ENCODE measurements around the gene TLK2. TPM values are rescaled to one million over a fixed set of nuclear protein-coding genes. Genes with fewer than 3 reads are reported as not detected.

TLK2 gene
- total RNA-seq, 1 experiment from 2014 or later: 48.6 TPM

- Histone ChIP-seq H3K79me2 (ENCODE audit: low read length) (no peaks in the 10 kb centered on the region), H3K4me2 (ENCODE audit: low read depth, low read length, poor library complexity, severe bottlenecking) (no peak overlapping the region), H3K27me3 (ENCODE audit: low read length) (no peaks in the 10 kb centered on the region), H3K9ac (ENCODE audit: low read length) (no peak overlapping the region), H3K36me3 (ENCODE audit: insufficient read depth, low read length) (no peaks in the 10 kb centered on the region; the same call in 1 of the 2 replicates), H3K27ac (ENCODE audit: low read length) (no peak overlapping the region), H3K9me2 (replicated peaks; ENCODE audit: insufficient read depth, low read length) (no peaks in the 10 kb centered on the region), H2AFZ (ENCODE audit: low read length) (no peak overlapping the region), H4K20me1 (ENCODE audit: insufficient read depth, low read depth, low read length) (no peaks in the 10 kb centered on the region), H3K9me3 (ENCODE audit: low read length) (no peaks in the 10 kb centered on the region), H3K4me1 (ENCODE audit: low read length) (no peaks in the 10 kb centered on the region), H3K4me3 (ENCODE audit: low read length) (no peak overlapping the region)
- DNase-seq: no peak
These were observed 138.6 kb downstream of the TLK2 start for GRCh38 chr17:62616993-62617893.

DNA sequence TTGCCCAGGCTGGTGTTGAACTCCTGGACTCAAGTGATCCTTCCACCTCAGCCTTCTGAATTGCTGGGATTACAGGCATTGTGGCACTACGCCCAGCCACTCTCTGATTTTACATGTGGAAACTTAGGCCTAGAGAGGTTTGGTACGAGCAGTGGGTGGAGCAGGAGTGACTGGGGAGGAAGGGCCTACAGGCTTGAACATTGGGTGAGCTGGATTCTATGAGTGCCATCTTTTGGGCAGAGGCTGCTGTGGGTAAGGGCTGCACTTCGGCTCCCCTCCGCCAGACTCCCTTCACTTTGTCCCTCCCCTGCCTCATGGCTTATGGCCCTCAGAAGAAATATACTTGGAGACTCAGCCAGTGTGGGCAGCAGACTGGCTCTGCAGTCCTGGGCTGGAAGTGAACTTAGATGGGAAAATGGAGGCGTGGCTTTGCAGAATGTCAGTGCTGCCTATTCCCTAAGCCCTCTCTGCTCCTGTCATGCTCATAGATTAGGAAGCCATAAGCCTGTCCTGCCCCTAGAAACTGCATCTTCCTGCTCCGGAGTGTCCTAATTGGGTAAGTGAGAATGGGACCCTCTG lies 139.4 kb downstream of the TLK2 start:
- Histone ChIP-seq H3K4me1 (ENCODE audit: low read length) (no peaks in the 10 kb centered on the region), H3K9me2 (replicated peaks; ENCODE audit: insufficient read depth, low read length) (no peaks in the 10 kb centered on the region), H3K9ac (ENCODE audit: low read length) (no peak overlapping the region), H3K4me3 (ENCODE audit: low read length) (no peak overlapping the region), H3K4me2 (ENCODE audit: low read depth, low read length, poor library complexity, severe bottlenecking) (no peak overlapping the region), H3K79me2 (ENCODE audit: low read length) (no peaks in the 10 kb centered on the region), H3K27ac (ENCODE audit: low read length) (no peak overlapping the region), H2AFZ (ENCODE audit: low read length) (no peak overlapping the region), H3K27me3 (ENCODE audit: low read length) (no peaks in the 10 kb centered on the region), H3K36me3 (ENCODE audit: insufficient read depth, low read length) (no peaks in the 10 kb centered on the region; the same call in 1 of the 2 replicates), H3K9me3 (ENCODE audit: low read length) (no peaks in the 10 kb centered on the region), H4K20me1 (ENCODE audit: insufficient read depth, low read depth, low read length) (no peaks in the 10 kb centered on the region)
- DNase-seq: no peak

DNA sequence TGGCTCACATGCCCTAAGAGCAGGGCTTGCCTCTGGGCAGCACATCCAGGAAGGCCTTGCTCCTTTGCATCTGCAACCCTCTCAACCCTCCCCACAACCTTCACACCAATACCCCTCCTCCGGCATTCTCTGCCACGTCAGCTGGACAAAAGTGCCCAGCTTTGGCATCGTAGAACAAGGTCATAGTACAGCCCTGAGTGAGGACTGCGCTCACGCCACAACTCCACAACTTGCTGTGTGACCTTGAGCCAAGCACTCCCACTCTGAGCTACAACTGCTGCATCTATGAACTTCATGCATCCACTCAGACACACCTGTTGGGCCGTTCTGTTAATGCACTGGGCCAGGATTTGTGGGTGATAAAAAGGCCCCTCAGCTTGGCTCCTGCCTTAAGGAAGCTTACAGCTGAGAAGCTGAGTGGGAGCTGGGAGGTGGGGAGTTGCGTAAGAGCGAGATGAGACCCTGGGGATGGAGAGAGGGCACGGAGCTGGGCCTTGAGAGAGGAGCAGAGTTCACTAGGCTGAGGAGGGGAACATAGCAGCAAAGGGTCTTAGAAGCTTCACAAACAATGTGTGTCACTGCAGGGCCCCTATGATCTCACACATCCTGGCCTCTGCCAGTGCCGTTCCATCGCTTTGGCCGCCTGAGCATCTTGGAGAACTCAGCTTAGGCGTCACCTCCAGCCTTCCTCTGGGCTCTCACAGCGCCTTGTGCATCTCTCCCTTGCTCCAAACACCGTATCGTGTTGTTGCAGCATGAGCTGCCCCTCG lies 140.2 kb downstream of the TLK2 start:
- Histone ChIP-seq H3K4me2 (ENCODE audit: low read depth, low read length, poor library complexity, severe bottlenecking) (no peak overlapping the region), H3K9me2 (replicated peaks; ENCODE audit: insufficient read depth, low read length) (no peaks in the 10 kb centered on the region), H2AFZ (ENCODE audit: low read length) (no peak overlapping the region), H3K36me3 (ENCODE audit: insufficient read depth, low read length) (no peaks in the 10 kb centered on the region; the same call in 1 of the 2 replicates), H3K9me3 (ENCODE audit: low read length) (no peaks in the 10 kb centered on the region), H3K79me2 (ENCODE audit: low read length) (no peaks in the 10 kb centered on the region), H3K4me3 (ENCODE audit: low read length) (no peak overlapping the region), H3K4me1 (ENCODE audit: low read length) (no peaks in the 10 kb centered on the region), H4K20me1 (ENCODE audit: insufficient read depth, low read depth, low read length) (no peaks in the 10 kb centered on the region), H3K27ac (ENCODE audit: low read length) (no peak overlapping the region), H3K27me3 (ENCODE audit: low read length) (no peaks in the 10 kb centered on the region), H3K9ac (ENCODE audit: low read length) (no peak overlapping the region)
- DNase-seq: no peak

DNA sequence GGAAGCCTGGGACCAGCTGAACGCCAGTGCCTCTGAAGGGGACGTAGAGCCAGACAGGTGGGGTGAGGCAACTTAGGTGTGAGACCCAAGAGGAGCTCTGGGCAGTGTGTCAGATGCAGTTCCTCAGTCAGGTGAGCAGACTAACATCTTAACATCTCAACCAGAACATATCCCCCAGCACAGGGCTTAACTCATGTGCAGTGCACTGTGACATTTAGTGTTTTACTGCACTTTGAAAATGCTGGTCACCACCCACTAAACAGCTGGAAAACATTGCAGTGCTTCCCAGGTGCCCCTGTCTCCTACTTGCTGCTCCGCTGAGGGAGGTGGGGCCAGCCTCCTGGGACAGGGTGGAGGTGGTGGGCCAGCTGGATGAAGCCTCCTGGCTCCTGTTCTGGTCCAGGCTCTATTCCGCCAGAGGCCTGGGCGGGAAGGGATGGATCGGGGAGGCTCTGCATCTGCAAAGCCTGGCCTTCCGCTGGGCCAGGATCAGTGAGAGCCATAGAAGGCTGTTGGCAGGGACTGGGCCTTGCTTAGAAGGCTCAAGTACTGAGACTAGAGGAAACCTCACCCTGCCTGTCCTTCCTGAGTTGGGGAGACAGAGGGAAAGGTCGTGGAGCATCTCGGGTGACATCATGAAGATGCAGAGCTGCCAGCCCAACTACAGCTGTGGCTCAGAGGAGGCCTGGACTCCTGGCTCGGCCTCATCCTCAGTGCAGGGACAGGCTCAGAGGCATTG lies 141.0 kb downstream of the TLK2 start:
- Histone ChIP-seq H3K27me3 (ENCODE audit: low read length) (no peaks in the 10 kb centered on the region), H2AFZ (ENCODE audit: low read length) (no peak overlapping the region), H3K27ac (ENCODE audit: low read length) (no peak overlapping the region), H4K20me1 (ENCODE audit: insufficient read depth, low read depth, low read length) (no peaks in the 10 kb centered on the region), H3K4me3 (ENCODE audit: low read length) (no peak overlapping the region), H3K4me1 (ENCODE audit: low read length) (no peaks in the 10 kb centered on the region), H3K9me3 (ENCODE audit: low read length) (no peaks in the 10 kb centered on the region), H3K9ac (ENCODE audit: low read length) (no peak overlapping the region), H3K4me2 (ENCODE audit: low read depth, low read length, poor library complexity, severe bottlenecking) (no peak overlapping the region), H3K36me3 (ENCODE audit: insufficient read depth, low read length) (no peaks in the 10 kb centered on the region; the same call in 1 of the 2 replicates), H3K79me2 (ENCODE audit: low read length) (no peaks in the 10 kb centered on the region), H3K9me2 (replicated peaks; ENCODE audit: insufficient read depth, low read length) (no peaks in the 10 kb centered on the region)
- no peak for DNase-seq

- Histone ChIP-seq H3K9ac (ENCODE audit: low read length) (no peak overlapping the region), H3K79me2 (ENCODE audit: low read length) (no peaks in the 10 kb centered on the region), H3K27me3 (ENCODE audit: low read length) (no peaks in the 10 kb centered on the region), H3K4me2 (ENCODE audit: low read depth, low read length, poor library complexity, severe bottlenecking) (no peak overlapping the region), H3K36me3 (ENCODE audit: insufficient read depth, low read length) (no peaks in the 10 kb centered on the region), H3K4me3 (ENCODE audit: low read length) (no peak overlapping the region), H3K4me1 (ENCODE audit: low read length) (no peaks in the 10 kb centered on the region), H3K27ac (ENCODE audit: low read length) (no peak overlapping the region), H4K20me1 (ENCODE audit: insufficient read depth, low read depth, low read length) (0 out of 2 replicates have a peak, but pooled peaks cover 4% of the 10 kb centered on the region), H3K9me2 (replicated peaks; ENCODE audit: insufficient read depth, low read length) (no peaks in the 10 kb centered on the region), H3K9me3 (ENCODE audit: low read length) (no peaks in the 10 kb centered on the region), H2AFZ (ENCODE audit: low read length) (no peak overlapping the region)
- DNase-seq: no peak
These were observed 142.6 kb downstream of the TLK2 start for GRCh38 chr17:62621223-62621622.

DNA sequence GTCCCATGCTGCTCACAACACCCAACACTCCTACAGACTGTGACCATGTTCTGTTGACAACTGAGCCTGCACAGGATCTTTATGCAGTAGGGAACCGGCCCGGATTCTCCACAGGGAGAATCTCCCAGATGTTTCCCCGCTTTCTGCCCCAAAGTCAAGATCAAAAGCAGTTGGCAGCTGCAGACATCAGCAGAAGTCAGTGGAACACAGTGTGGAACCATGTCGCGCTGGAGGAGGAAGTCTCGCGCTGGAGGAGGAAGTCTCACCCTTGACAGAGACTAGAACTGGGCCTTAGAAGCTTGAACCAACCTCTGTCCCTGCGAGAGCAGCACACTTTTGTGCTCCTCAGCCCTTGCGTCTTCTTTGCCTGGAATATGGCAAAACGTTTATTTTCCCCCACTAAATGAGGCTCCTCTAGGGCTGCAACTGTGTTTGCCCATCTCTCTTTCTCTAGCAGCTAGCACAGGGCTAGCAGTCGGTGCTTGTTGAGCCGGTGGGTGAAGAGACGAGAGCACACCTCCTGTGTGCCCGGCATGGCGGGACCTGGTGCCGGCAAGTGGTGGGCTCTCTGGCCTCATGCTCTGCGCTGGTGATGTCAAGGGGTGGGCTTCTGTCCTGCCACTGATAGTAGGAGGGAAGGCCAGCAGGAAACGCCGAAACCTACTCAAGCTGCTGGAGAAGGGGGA lies 146.7 kb downstream of the TLK2 start:
- no peak for DNase-seq
- H3K27me3 ChIP-seq (ENCODE audit: low read length): no peaks in the 10 kb centered on the region
- H3K4me1 ChIP-seq (ENCODE audit: low read length): no peaks in the 10 kb centered on the region
- H3K79me2 ChIP-seq (ENCODE audit: low read length): no peaks in the 10 kb centered on the region
- H3K9me2 ChIP-seq (replicated peaks; ENCODE audit: insufficient read depth, low read length): no peaks in the 10 kb centered on the region
- H4K20me1 ChIP-seq (ENCODE audit: insufficient read depth, low read depth, low read length): 0 out of 2 replicates have a peak, but pooled peaks cover 8% of the 10 kb centered on the region
- H3K9me3 ChIP-seq (ENCODE audit: low read length): no peaks in the 10 kb centered on the region
- H3K4me3 ChIP-seq (ENCODE audit: low read length): no peak overlapping the region
- no peak overlapping the region for H3K4me2 ChIP-seq (ENCODE audit: low read depth, low read length, poor library complexity, severe bottlenecking)
- no peak overlapping the region for H3K9ac ChIP-seq (ENCODE audit: low read length)
- H3K27ac ChIP-seq (ENCODE audit: low read length): no peak overlapping the region
- no peak overlapping the region for H2AFZ ChIP-seq (ENCODE audit: low read length)
- H3K36me3 ChIP-seq (ENCODE audit: insufficient read depth, low read length): no peaks in the 10 kb centered on the region

GRCh38 chr17:62625870-62626200 lies 147.2 kb downstream of the TLK2 start:
- H3K27ac ChIP-seq (ENCODE audit: low read length): no peak overlapping the region
- no peak overlapping the region for H2AFZ ChIP-seq (ENCODE audit: low read length)
- 0 out of 2 replicates have a peak, but pooled peaks cover 8% of the 10 kb centered on the region for H4K20me1 ChIP-seq (ENCODE audit: insufficient read depth, low read depth, low read length)
- DNase-seq: no peak
- no peak overlapping the region for H3K9ac ChIP-seq (ENCODE audit: low read length)
- no peaks in the 10 kb centered on the region for H3K9me2 ChIP-seq (replicated peaks; ENCODE audit: insufficient read depth, low read length)
- H3K79me2 ChIP-seq (ENCODE audit: low read length): no peaks in the 10 kb centered on the region
- H3K36me3 ChIP-seq (ENCODE audit: insufficient read depth, low read length): no peaks in the 10 kb centered on the region
- H3K9me3 ChIP-seq (ENCODE audit: low read length): no peaks in the 10 kb centered on the region
- no peak overlapping the region for H3K4me3 ChIP-seq (ENCODE audit: low read length)
- no peaks in the 10 kb centered on the region for H3K27me3 ChIP-seq (ENCODE audit: low read length)
- H3K4me1 ChIP-seq (ENCODE audit: low read length): no peaks in the 10 kb centered on the region
- H3K4me2 ChIP-seq (ENCODE audit: low read depth, low read length, poor library complexity, severe bottlenecking): no peak overlapping the region

Measured in Karpas-422 (cell line).